Small intestine (tissue), 7 donors: ENCODE results near the gene LYL1. TPM values are rescaled to one million over a fixed set of nuclear protein-coding genes. Genes with fewer than 3 reads are reported as not detected.
A peak's percentile ranks its signal among the peaks of the same experiment; 100 is the strongest.

Experiments
- DNase-seq, 2 donors: peaks; one replicate each; pipeline versions ENCODE4 v3.0.0 to v3.0.0-alpha.2; 2013
- FAIRE-seq: peaks from 2 replicates; lab custom pipeline; 2012; peaks lifted over from hg19 to GRCh38; lab: Jason Lieb, UNC
- H3K27ac ChIP-seq, 3 donors: one replicate each; pipeline ENCODE4 v1.5.1; 2013; ENCODE audit warnings: low read length in 2 of 3, mild to moderate bottlenecking in 2 of 3, control low read depth in 1 of 3, inconsistent platforms in 1 of 3, low read depth in 1 of 3, moderate library complexity in 1 of 3
- H3K27me3 ChIP-seq, 3 donors: one replicate each; pipeline ENCODE4 v1.6.1; 2013; ENCODE audit warnings: low read length in 3 of 3, inconsistent platforms in 1 of 3; ENCODE audit not compliant: control insufficient read depth in 3 of 3, insufficient read depth in 3 of 3
- H3K36me3 ChIP-seq, 3 donors: one replicate each; pipeline ENCODE4 v1.6.1; 2013; ENCODE audit warnings: low read length in 3 of 3, inconsistent platforms in 1 of 3, low read depth in 1 of 3, mild to moderate bottlenecking in 1 of 3, moderate library complexity in 1 of 3; ENCODE audit not compliant: control insufficient read depth in 3 of 3, insufficient read depth in 2 of 3
- H3K4me1 ChIP-seq, 3 donors: one replicate each; pipeline ENCODE4 v1.6.1; 2013; ENCODE audit warnings: low read length in 2 of 3, inconsistent platforms in 1 of 3, low read depth in 1 of 3, mild to moderate bottlenecking in 1 of 3, moderate library complexity in 1 of 3; ENCODE audit not compliant: control insufficient read depth in 3 of 3, insufficient read depth in 2 of 3
- H3K4me3 ChIP-seq, 3 donors: one replicate each; pipeline ENCODE4 v1.5.1; 2013; ENCODE audit warnings: low read length in 3 of 3, control low read depth in 1 of 3, inconsistent platforms in 1 of 3, low read depth in 1 of 3, mild to moderate bottlenecking in 1 of 3, moderate library complexity in 1 of 3
- H3K9me3 ChIP-seq, 2 donors: one replicate each; pipeline ENCODE4 v1.6.1; 2013; ENCODE audit warnings: low read depth in 1 of 2, low read length in 1 of 2; ENCODE audit not compliant: control insufficient read depth in 2 of 2, insufficient read depth in 1 of 2
- WGBS, 3 donors: extraction: QIAGEN DNeasy Blood & Tissue Kit; methylation state at CpG; one replicate each; pipeline ENCODE4 v1.1.7; 2013; 5-methylcytosine and 5-hydroxymethylcytosine counted together
- polyA plus RNA-seq, 4 donors: library from polyadenylated mRNA; stranded (reverse) in 3 of 4; unstranded in 1 of 4; fragments of 200-250 nt in 3 of 4; fragments of 120-200 nt in 1 of 4; gene quantifications; one replicate each; pipeline versions ENCODE4 v1.2.1 to v1.2.3, GENCODE V29; 2013
- donor health status: healthy with polysubstance abuse.
- donor health status: control.
- donor health status: control.
- donor health status: Bipolar disorder and iron deficiency.
- donor health status: healthy.

LYL1 gene
- polyA plus RNA-seq, 4 donors = 0.67 to 8.9 (median 2.8) TPM

- H3K4me3 ChIP-seq = no peak overlapping the region
- H3K9me3 ChIP-seq = no peaks in the 10 kb centered on the region
- H3K36me3 ChIP-seq = peaks cover 0 to 35% (median 0%) of the 10 kb centered on the region in 3 donors
- FAIRE-seq (no peak), DNase-seq (no peak)
- 54 to 85% (median 77%) methylated on average over 13 to 14 of the region's 14 CpGs for WGBS, 3 donors
- peaks cover 7 to 31% (median 9%) of the 10 kb centered on the region in 3 donors for H3K4me1 ChIP-seq
- peaks cover 0 to 25% (median 0%) of the 10 kb centered on the region in 3 donors for H3K27me3 ChIP-seq
- H3K27ac ChIP-seq = no peak overlapping the region
Observed at GRCh38 chr19:13082192-13083007, 20.3 kb downstream of the LYL1 start.

- FAIRE-seq = no peak
Observed at GRCh38 chr19:13079542-13079986, 23.1 kb downstream of the LYL1 start.

GRCh38 chr19:13078897-13079541 is 23.6 kb downstream of the LYL1 start:
- Histone ChIP-seq H3K4me3 (no peak overlapping the region), H3K27me3 (no peaks in the 10 kb centered on the region), H3K9me3 (no peaks in the 10 kb centered on the region), H3K27ac (peak overlapping the region; percentile 45 to 86 (median 71)), H3K4me1 (peaks cover 7 to 34% (median 9%) of the 10 kb centered on the region in 3 donors), H3K36me3 (peaks cover 0 to 36% (median 0%) of the 10 kb centered on the region in 3 donors)
- DNase-seq (peak in 1 of 2 donors; percentile 44), FAIRE-seq (no peak)
- 30 to 50% (median 42%) methylated on average over 11 to 12 of the region's 12 CpGs for WGBS, 3 donors

More at GRCh38 chr19:13079542-13079986, 23.1 kb downstream of the LYL1 start:
- Histone ChIP-seq H3K9me3 (no peaks in the 10 kb centered on the region), H3K27ac (peak overlapping the region; percentile 45 to 86 (median 71)), H3K36me3 (peaks cover 0 to 33% (median 0%) of the 10 kb centered on the region in 3 donors), H3K4me3 (no peak overlapping the region), H3K4me1 (peaks cover 7 to 34% (median 9%) of the 10 kb centered on the region in 3 donors), H3K27me3 (no peaks in the 10 kb centered on the region)
- DNase-seq = peak; percentile 75 to 77
- WGBS, 3 donors = 13 to 31% (median 29%) methylated on average over 16 of the region's 16 CpGs

GRCh38 chr19:13078381-13078780 is 24.3 kb downstream of the LYL1 start:
- WGBS, 3 donors = 57 to 73% (median 63%) methylated on average over 7 to 10 of the region's 10 CpGs
- peaks cover 7 to 34% (median 9%) of the 10 kb centered on the region in 3 donors for H3K4me1 ChIP-seq
- no peak for DNase-seq
- H3K9me3 ChIP-seq = no peaks in the 10 kb centered on the region
- FAIRE-seq = no peak
- H3K27ac ChIP-seq = peak overlapping the region; percentile 0 to 86 (median 71)
- H3K27me3 ChIP-seq = no peaks in the 10 kb centered on the region
- H3K4me3 ChIP-seq = no peak overlapping the region
- peaks cover 0 to 36% (median 0%) of the 10 kb centered on the region in 3 donors for H3K36me3 ChIP-seq

- DNase-seq = no peak
- H3K4me3 ChIP-seq = no peak overlapping the region
- no peak overlapping the region for H3K27ac ChIP-seq
- peaks cover 0 to 39% (median 0%) of the 10 kb centered on the region in 3 donors for H3K36me3 ChIP-seq
- 50 to 62% (median 51%) methylated on average over 11 of the region's 11 CpGs for WGBS, 3 donors
- peaks cover 0 to under 1% (median 0%) of the 10 kb centered on the region in 3 donors for H3K27me3 ChIP-seq
- no peak for FAIRE-seq
- no peaks in the 10 kb centered on the region for H3K9me3 ChIP-seq
- peaks cover 7 to 28% (median 9%) of the 10 kb centered on the region in 3 donors for H3K4me1 ChIP-seq
Observed at GRCh38 chr19:13077240-13077639, 25.4 kb downstream of the LYL1 start.

GRCh38 chr19:13076787-13077186 is 25.9 kb downstream of the LYL1 start:
- Histone ChIP-seq H3K36me3 (peaks cover 0 to 40% (median 0%) of the 10 kb centered on the region in 3 donors), H3K9me3 (no peaks in the 10 kb centered on the region), H3K4me3 (no peak overlapping the region), H3K27me3 (peaks cover 0 to 3% (median 0%) of the 10 kb centered on the region in 3 donors), H3K27ac (no peak overlapping the region), H3K4me1 (peaks cover 7 to 28% (median 9%) of the 10 kb centered on the region in 3 donors)
- 54 to 65% (median 57%) methylated on average over 5 to 6 of the region's 6 CpGs for WGBS, 3 donors
- no peak for DNase-seq
- FAIRE-seq = no peak

- peaks cover 0 to 3% (median 0%) of the 10 kb centered on the region in 3 donors for H3K27me3 ChIP-seq
- FAIRE-seq (no peak), DNase-seq (no peak)
- H3K36me3 ChIP-seq = peaks cover 0 to 35% (median 0%) of the 10 kb centered on the region in 3 donors
- no peak overlapping the region for H3K27ac ChIP-seq
- 71 to 82% (median 78%) methylated on average over 8 of the region's 8 CpGs for WGBS, 3 donors
- no peak overlapping the region for H3K4me3 ChIP-seq
- H3K4me1 ChIP-seq = peaks cover 7 to 28% (median 9%) of the 10 kb centered on the region in 3 donors
- H3K9me3 ChIP-seq = no peaks in the 10 kb centered on the region
Observed at GRCh38 chr19:13076320-13076719, 26.3 kb downstream of the LYL1 start.

GRCh38 chr19:13074378-13074777 is 28.3 kb downstream of the LYL1 start:
- Histone ChIP-seq H3K27ac (no peak overlapping the region), H3K9me3 (no peaks in the 10 kb centered on the region), H3K4me1 (peaks cover 7 to 28% (median 7%) of the 10 kb centered on the region in 3 donors), H3K4me3 (no peak overlapping the region), H3K27me3 (peaks cover 0 to 3% (median 0%) of the 10 kb centered on the region in 3 donors), H3K36me3 (peaks cover 0 to 33% (median 0%) of the 10 kb centered on the region in 3 donors)
- no peak for FAIRE-seq
- no peak for DNase-seq
- 74 to 93% (median 90%) methylated on average over 4 of the region's 4 CpGs for WGBS, 3 donors
